ENCODE measurements around the gene MTA1. TPM values are rescaled to one million over a fixed set of nuclear protein-coding genes. Genes with fewer than 3 reads are reported as not detected.

The MTA1 gene
- total RNA-seq, 1 donor from 2014 or later = 227 TPM

DNA sequence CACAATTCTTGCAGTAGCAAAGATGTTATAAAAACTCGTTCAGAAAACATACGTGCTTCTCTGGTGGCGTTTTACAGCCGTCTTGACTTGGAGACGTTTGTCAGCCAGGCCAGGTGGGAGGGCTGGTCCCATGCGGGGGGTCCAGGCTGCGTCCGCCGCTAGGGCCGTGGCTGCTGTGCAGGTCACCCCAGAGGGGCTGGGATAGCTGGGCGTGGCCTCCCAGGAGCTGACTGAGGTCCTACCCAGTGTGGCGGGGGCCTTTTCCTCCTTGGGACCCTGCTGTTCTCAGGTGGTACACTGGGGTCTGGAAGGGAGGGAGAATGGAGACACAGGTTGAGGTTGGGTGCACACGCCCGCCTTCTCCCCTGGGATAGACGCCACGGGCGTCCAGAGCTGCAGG lies 25.2 kb downstream of the MTA1 start:
- no peaks in the 10 kb centered on the region for H3K4me1 Mint-ChIP-seq (ENCODE audit: low read depth)

GRCh38 chr14:105445290-105445689 lies 25.7 kb downstream of the MTA1 start:
- DNase-seq (ENCODE audit: low spot score, unreplicated experiment) = no peak
- Mint-ChIP-seq H3K36me3 (ENCODE audit: insufficient read depth) (peaks cover 7% of the 10 kb centered on the region), H3K27ac (no peak overlapping the region), H3K4me3 (ENCODE audit: low read depth) (no peak overlapping the region), H3K27me3 (no peaks in the 10 kb centered on the region), H3K9me3 (ENCODE audit: low read depth) (no peaks in the 10 kb centered on the region), H3K4me1 (ENCODE audit: low read depth) (no peaks in the 10 kb centered on the region)
- no peak for TF ChIP-seq CTCF (IDR thresholded peaks at IDR 0.05; ENCODE audit: unreplicated experiment)

More for the DNA sequence above, 25.2 kb downstream of the MTA1 start:
- Mint-ChIP-seq H3K36me3 (ENCODE audit: insufficient read depth) (peaks cover 7% of the 10 kb centered on the region), H3K9me3 (ENCODE audit: low read depth) (no peaks in the 10 kb centered on the region), H3K27me3 (no peaks in the 10 kb centered on the region), H3K27ac (no peak overlapping the region), H3K4me3 (ENCODE audit: low read depth) (no peak overlapping the region)
- no peak for TF ChIP-seq CTCF (IDR thresholded peaks at IDR 0.05; ENCODE audit: unreplicated experiment)
- DNase-seq (ENCODE audit: low spot score, unreplicated experiment) = no peak

GRCh38 chr14:105445901-105446845 lies 26.5 kb downstream of the MTA1 start:
- H3K27me3 Mint-ChIP-seq = no peaks in the 10 kb centered on the region

DNA sequence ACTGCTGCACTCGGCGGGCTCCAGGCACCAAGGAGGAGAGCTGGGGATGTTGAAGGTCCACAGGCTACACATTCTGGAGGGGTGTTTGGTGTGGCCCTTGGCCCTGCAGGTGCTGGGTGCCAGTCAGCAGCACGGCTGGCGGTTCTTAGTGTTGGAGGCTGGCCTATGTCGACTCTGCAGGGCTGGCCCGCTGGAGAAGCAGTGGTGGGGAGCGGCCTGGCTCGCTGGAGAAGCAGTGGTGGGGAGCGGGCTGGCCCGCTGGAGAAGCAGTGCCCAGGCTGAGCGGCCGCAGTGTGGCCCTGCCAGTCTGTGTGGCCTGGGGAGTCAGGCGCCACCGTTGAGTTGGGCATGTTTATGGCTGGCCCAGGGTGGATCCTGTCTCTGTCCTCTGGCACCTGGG lies 27.3 kb downstream of the MTA1 start:
- H3K4me3 Mint-ChIP-seq (ENCODE audit: low read depth) = no peak overlapping the region
- H3K36me3 Mint-ChIP-seq (ENCODE audit: insufficient read depth) = peaks cover 5% of the 10 kb centered on the region
- no peak for TF ChIP-seq CTCF (IDR thresholded peaks at IDR 0.05; ENCODE audit: unreplicated experiment)
- H3K27ac Mint-ChIP-seq = no peak overlapping the region
- no peak for DNase-seq (ENCODE audit: low spot score, unreplicated experiment)
- no peaks in the 10 kb centered on the region for H3K27me3 Mint-ChIP-seq
- no peaks in the 10 kb centered on the region for H3K9me3 Mint-ChIP-seq (ENCODE audit: low read depth)
- H3K4me1 Mint-ChIP-seq (ENCODE audit: low read depth) = no peaks in the 10 kb centered on the region

More at GRCh38 chr14:105445901-105446845, 26.5 kb downstream of the MTA1 start:
- DNase-seq (ENCODE audit: low spot score, unreplicated experiment) = no peak
- H3K9me3 Mint-ChIP-seq (ENCODE audit: low read depth) = no peaks in the 10 kb centered on the region
- peaks cover 7% of the 10 kb centered on the region for H3K36me3 Mint-ChIP-seq (ENCODE audit: insufficient read depth)
- no peaks in the 10 kb centered on the region for H3K4me1 Mint-ChIP-seq (ENCODE audit: low read depth)
- no peak for TF ChIP-seq CTCF (IDR thresholded peaks at IDR 0.05; ENCODE audit: unreplicated experiment)
- H3K27ac Mint-ChIP-seq = no peak overlapping the region
- H3K4me3 Mint-ChIP-seq (ENCODE audit: low read depth) = no peak overlapping the region

DNA sequence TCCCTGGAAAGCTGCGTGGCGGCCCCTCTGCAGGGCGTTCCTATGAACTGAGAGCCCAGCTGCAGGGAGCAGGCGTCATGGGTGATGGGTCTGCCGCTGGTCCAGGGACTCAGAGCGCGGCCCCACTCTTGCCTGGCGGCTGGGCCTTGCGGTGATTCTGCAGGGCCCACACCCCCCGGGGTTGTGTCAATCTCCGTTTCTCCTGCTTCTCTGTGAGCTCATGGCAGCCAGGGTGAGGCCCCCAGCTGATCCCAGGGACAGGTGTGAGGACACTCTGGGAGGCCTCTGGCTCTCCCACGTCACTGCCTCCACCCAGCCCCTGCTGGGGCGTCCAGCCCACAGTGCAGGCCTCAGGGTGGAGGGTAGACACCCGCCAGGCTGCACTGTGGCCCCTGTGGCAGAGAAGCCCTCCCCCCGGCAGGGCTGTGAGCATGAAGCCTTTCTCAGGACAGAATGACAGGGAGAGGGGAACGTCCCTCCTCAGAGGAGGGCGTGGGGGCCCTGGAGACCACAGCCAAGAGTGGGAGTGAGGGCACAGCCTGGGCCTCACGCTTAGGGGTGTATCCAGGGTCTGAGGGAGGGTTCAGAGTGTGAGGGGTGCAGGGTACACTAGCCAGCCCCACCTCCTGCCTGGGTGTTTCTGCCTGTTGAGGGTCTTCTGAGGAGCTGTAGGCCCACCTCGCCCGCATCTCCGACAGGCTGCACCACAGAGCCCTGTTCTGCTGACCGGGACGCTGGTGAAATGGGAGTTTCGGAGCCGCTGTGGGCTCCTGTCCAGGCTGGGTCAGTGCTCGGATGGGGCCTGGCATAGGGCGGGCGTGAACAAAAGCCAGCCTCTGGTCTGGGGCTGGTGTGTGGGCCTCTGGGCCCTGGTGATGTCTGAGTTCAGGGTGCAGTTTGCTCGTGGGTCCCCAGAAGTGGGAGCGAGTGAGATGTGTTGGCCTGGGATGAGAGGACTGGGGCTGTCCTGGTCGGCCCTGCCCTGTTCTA lies 28.3 kb downstream of the MTA1 start:
- no peak overlapping the region for H3K27ac Mint-ChIP-seq
- H3K4me1 Mint-ChIP-seq (ENCODE audit: low read depth) = no peaks in the 10 kb centered on the region
- H3K4me3 Mint-ChIP-seq (ENCODE audit: low read depth) = no peak overlapping the region
- no peaks in the 10 kb centered on the region for H3K27me3 Mint-ChIP-seq
- no peak for DNase-seq (ENCODE audit: low spot score, unreplicated experiment)
- peaks cover 5% of the 10 kb centered on the region for H3K36me3 Mint-ChIP-seq (ENCODE audit: insufficient read depth)
- no peak for TF ChIP-seq CTCF (IDR thresholded peaks at IDR 0.05; ENCODE audit: unreplicated experiment)
- H3K9me3 Mint-ChIP-seq (ENCODE audit: low read depth) = no peaks in the 10 kb centered on the region

All from progenitor cell of endocrine pancreas (in vitro differentiated cells).